GM23248 (cell line): ENCODE data around the gene TENM3.

ENCODE experiments used
- EZH2 ChIP-seq: fragments of 200-600 bp; sonication (generic); IDR thresholded peaks from 2 replicates; pipeline ENCODE4 v1.6.1; 2018; ENCODE audit warnings: antibody characterized with exemption, mild to moderate bottlenecking; ENCODE audit not compliant: insufficient read depth, poor library complexity, severe bottlenecking
- EZH2phosphoT487 ChIP-seq: fragments of 200-600 bp; sonication (generic); IDR thresholded peaks from 2 replicates; pipeline ENCODE4 v1.6.1; 2018; ENCODE audit warnings: antibody characterized with exemption, moderate library complexity, mild to moderate bottlenecking, low read depth; ENCODE audit not compliant: insufficient read depth

- TF ChIP-seq EZH2 (no peak), EZH2phosphoT487 (no peak)
Observed at GRCh38 chr4:182616476-182616875, 373.3 kb downstream of the TENM3 start.
